HG02678 (cell line): ENCODE results near the gene CETN1.

Source experiments
- ATAC-seq: cut with Tn5 transposase; IDR thresholded peaks from one replicate; pipeline ENCODE4 v1.9.1; 2021; ENCODE audit warnings: mild to moderate bottlenecking, moderate library complexity; ENCODE audit not compliant: unreplicated experiment

CETN1 gene

GRCh38 chr18:580154-580553 is at the start of gene CETN1:
Gene CETN1 (plus strand): TSS chr18:580380. CDS start chr18:580409, 29 bp downstream.
- no peak for ATAC-seq

- no peak for ATAC-seq
Measured at GRCh38 chr18:532018-532417, 48.2 kb upstream of the CETN1 start.

GRCh38 chr18:532632-533031 is 47.5 kb upstream of the CETN1 start:
- no peak for ATAC-seq

GRCh38 chr18:533995-534601 is 46.1 kb upstream of the CETN1 start:
- ATAC-seq = no peak

GRCh38 chr18:543447-544078 is 36.6 kb upstream of the CETN1 start:
- no peak for ATAC-seq

GRCh38 chr18:549967-550366 is 30.2 kb upstream of the CETN1 start:
- ATAC-seq = no peak

GRCh38 chr18:551404-552061 is 28.6 kb upstream of the CETN1 start:
- ATAC-seq = peak; percentile 99

GRCh38 chr18:555705-556457 is 24.3 kb upstream of the CETN1 start:
- ATAC-seq = no peak

GRCh38 chr18:564708-565561 is 15.2 kb upstream of the CETN1 start:
- ATAC-seq = no peak

- no peak for ATAC-seq
Measured at GRCh38 chr18:565562-566061, 14.6 kb upstream of the CETN1 start.

- no peak for ATAC-seq
Measured at GRCh38 chr18:567122-567521, 13.1 kb upstream of the CETN1 start.

- ATAC-seq = no peak
Measured at GRCh38 chr18:568731-569130, 11.4 kb upstream of the CETN1 start.

- no peak for ATAC-seq
Measured at GRCh38 chr18:570256-570655, 9.9 kb upstream of the CETN1 start.

- no peak for ATAC-seq
Measured at GRCh38 chr18:570697-571096, 9.5 kb upstream of the CETN1 start.

- ATAC-seq = no peak
Measured at GRCh38 chr18:572091-572830, 7.9 kb upstream of the CETN1 start.

GRCh38 chr18:572831-573289 is 7.3 kb upstream of the CETN1 start:
- no peak for ATAC-seq

GRCh38 chr18:573385-573784 is 6.8 kb upstream of the CETN1 start:
- no peak for ATAC-seq

- no peak for ATAC-seq
Measured at GRCh38 chr18:574149-574860, 5.9 kb upstream of the CETN1 start.
